ENCODE results near the gene CSTF2.

Gene CSTF2

GRCh38 chrX:100870527-100870926 is 50.3 kb downstream of the CSTF2 start:
- TF ChIP-seq CTCF (IDR thresholded peaks at IDR 0.05; ENCODE audit: control extremely low read depth, extremely low read depth, low read depth, missing control alignments), result no peak
- CTCF ChIA-PET, result no interaction called here
- POLR2A ChIA-PET, result no interaction called here
- DNase-seq (ENCODE audit: extremely low spot score), result no peak

GRCh38 chrX:100871594-100872560 is 51.7 kb downstream of the CSTF2 start:
- TF ChIP-seq CTCF (IDR thresholded peaks at IDR 0.05; ENCODE audit: control extremely low read depth, extremely low read depth, low read depth, missing control alignments), result no peak
- DNase-seq (ENCODE audit: extremely low spot score), result no peak
- POLR2A ChIA-PET, result no interaction called here
- CTCF ChIA-PET, result no interaction called here

GRCh38 chrX:100874325-100874724 is 54.1 kb downstream of the CSTF2 start, which contains the start of gene NOX1:
TSS of gene NOX1 (minus strand) at chrX:100874359. CDS start at chrX:100874139, 220 bp downstream.
- TF ChIP-seq CTCF (IDR thresholded peaks at IDR 0.05; ENCODE audit: control extremely low read depth, extremely low read depth, low read depth, missing control alignments), result no peak
- ChIA-PET CTCF (no interaction called here), POLR2A (no interaction called here)
- no peak for DNase-seq (ENCODE audit: extremely low spot score)

GRCh38 chrX:100880368-100880767 is 60.2 kb downstream of the CSTF2 start:
- no peak for DNase-seq (ENCODE audit: extremely low spot score)
- no peak for TF ChIP-seq CTCF (IDR thresholded peaks at IDR 0.05; ENCODE audit: control extremely low read depth, extremely low read depth, low read depth, missing control alignments)
- POLR2A ChIA-PET, result no interaction called here
- CTCF ChIA-PET, result no interaction called here

- DNase-seq (ENCODE audit: extremely low spot score), result no peak
- no peak for TF ChIP-seq CTCF (IDR thresholded peaks at IDR 0.05; ENCODE audit: control extremely low read depth, extremely low read depth, low read depth, missing control alignments)
- POLR2A ChIA-PET, result no interaction called here
- CTCF ChIA-PET, result no interaction called here
Measured at GRCh38 chrX:100883654-100884053, 63.5 kb downstream of the CSTF2 start.

All from GM10248 (cell line).